ENCODE results near the gene AKAP14.
"Not testable (repeated sequence)": the region's sequence is repeated elsewhere in the genome, so short reads cannot be mapped to it uniquely, and the experiment has no call there.

Gene AKAP14

GRCh38 chrX:119899125-119899524 lies 3.4 kb downstream of the AKAP14 start:
- FAIRE-seq (no peak), DNase-seq (ENCODE audit: insufficient read length, low spot score) (no peak)
- TF ChIP-seq POLR2A (IDR thresholded peaks at IDR 0.05; ENCODE audit: low read depth, low read length), result no peak

- TF ChIP-seq POLR2A (IDR thresholded peaks at IDR 0.05; ENCODE audit: low read depth, low read length), result no peak
- FAIRE-seq, result no peak
Observed at GRCh38 chrX:119900976-119901375, 5.3 kb downstream of the AKAP14 start.

GRCh38 chrX:119916310-119916709 lies 20.6 kb downstream of the AKAP14 start:
- DNase-seq (ENCODE audit: insufficient read length, low spot score) (no peak), FAIRE-seq (no peak)
- TF ChIP-seq POLR2A (IDR thresholded peaks at IDR 0.05; ENCODE audit: low read depth, low read length), result no peak

More at GRCh38 chrX:119900976-119901375, 5.3 kb downstream of the AKAP14 start:
- no peak for DNase-seq (ENCODE audit: insufficient read length, low spot score)

- FAIRE-seq (no peak), DNase-seq (ENCODE audit: insufficient read length, low spot score) (no peak)
- TF ChIP-seq POLR2A (IDR thresholded peaks at IDR 0.05; ENCODE audit: low read depth, low read length), result no peak
Observed at GRCh38 chrX:119917877-119918276, 22.2 kb downstream of the AKAP14 start.

GRCh38 chrX:119919835-119920585 lies 24.3 kb downstream of the AKAP14 start:
- no peak for TF ChIP-seq POLR2A (IDR thresholded peaks at IDR 0.05; ENCODE audit: low read depth, low read length)
- FAIRE-seq (no peak), DNase-seq (ENCODE audit: insufficient read length, low spot score) (no peak)

GRCh38 chrX:119922391-119922790 lies 26.7 kb downstream of the AKAP14 start:
- DNase-seq (ENCODE audit: insufficient read length, low spot score); FAIRE-seq: not testable (repeated sequence)

- FAIRE-seq (no peak), DNase-seq (ENCODE audit: insufficient read length, low spot score) (no peak)
- no peak for TF ChIP-seq POLR2A (IDR thresholded peaks at IDR 0.05; ENCODE audit: low read depth, low read length)
Observed at GRCh38 chrX:119935215-119935874, 39.7 kb downstream of the AKAP14 start.

GRCh38 chrX:119941336-119941735 lies 45.6 kb downstream of the AKAP14 start:
- no peak for TF ChIP-seq POLR2A (IDR thresholded peaks at IDR 0.05; ENCODE audit: low read depth, low read length)
- FAIRE-seq (no peak), DNase-seq (ENCODE audit: insufficient read length, low spot score) (no peak)

GRCh38 chrX:119942173-119942819 lies 46.6 kb downstream of the AKAP14 start:
- no peak for DNase-seq (ENCODE audit: insufficient read length, low spot score)
- no peak for TF ChIP-seq POLR2A (IDR thresholded peaks at IDR 0.05; ENCODE audit: low read depth, low read length)
- FAIRE-seq, result no peak

GRCh38 chrX:119942831-119943184 lies 47.1 kb downstream of the AKAP14 start:
- peak; percentile 6 for DNase-seq (ENCODE audit: insufficient read length, low spot score)
- no peak for FAIRE-seq
- no peak for TF ChIP-seq POLR2A (IDR thresholded peaks at IDR 0.05; ENCODE audit: low read depth, low read length)

- DNase-seq (ENCODE audit: insufficient read length, low spot score) (peak; percentile 56), FAIRE-seq (peak; percentile 88)
- peak; percentile 66 for TF ChIP-seq POLR2A (IDR thresholded peaks at IDR 0.05; ENCODE audit: low read depth, low read length)
Observed at GRCh38 chrX:119943185-119943988, 47.7 kb downstream of the AKAP14 start, which contains the start of gene NKAP. Gene NKAP, minus strand, starts transcription at chrX:119943751. Its CDS starts 146 bp downstream, at chrX:119943605.

- no peak for FAIRE-seq
- no peak for DNase-seq (ENCODE audit: insufficient read length, low spot score)
- TF ChIP-seq POLR2A (IDR thresholded peaks at IDR 0.05; ENCODE audit: low read depth, low read length), result no peak
Observed at GRCh38 chrX:119945481-119945880, 49.8 kb downstream of the AKAP14 start.

- TF ChIP-seq POLR2A (IDR thresholded peaks at IDR 0.05; ENCODE audit: low read depth, low read length), result no peak
- FAIRE-seq (no peak), DNase-seq (ENCODE audit: insufficient read length, low spot score) (no peak)
Observed at GRCh38 chrX:119948381-119948780, 52.7 kb downstream of the AKAP14 start.

GRCh38 chrX:119954374-119954773 lies 58.7 kb downstream of the AKAP14 start:
- TF ChIP-seq POLR2A (IDR thresholded peaks at IDR 0.05; ENCODE audit: low read depth, low read length), result no peak
- DNase-seq (ENCODE audit: insufficient read length, low spot score) (no peak), FAIRE-seq (no peak)

- DNase-seq (ENCODE audit: insufficient read length, low spot score); FAIRE-seq: not testable (repeated sequence)
Observed at GRCh38 chrX:119955807-119956570, 60.3 kb downstream of the AKAP14 start.
